ENCODE results near the gene PCDHGA12. TPM values are rescaled to one million over a fixed set of nuclear protein-coding genes. Genes with fewer than 3 reads are reported as not detected.
"Not testable (repeated sequence)": the region's sequence is repeated elsewhere in the genome, so short reads cannot be mapped to it uniquely, and the experiment has no call there.

Gene PCDHGA12
- total and polyA plus RNA-seq, 10 of the 15 experiments (the other 5 are each of a cell fraction or from before 2014, with no cell fraction given): 0.04 to 0.79 (median 0.36) TPM; not detected in 2

- in situ Hi-C loops (cut with MboI); H3K4me3 ChIP-seq; DNase-seq (ENCODE audit: low read depth, low spot score); H4K20me1 ChIP-seq (ENCODE audit: control insufficient read depth, insufficient read depth); H3K27ac ChIP-seq (ENCODE audit: control insufficient read depth, insufficient read depth); POLR2A ChIA-PET; H3K36me3 ChIP-seq (ENCODE audit: control insufficient read depth in 2 of 2, insufficient read depth in 2 of 2, low read length in 1 of 2); intact Hi-C loops (cut with micrococcal nuclease; ENCODE audit: unreplicated experiment); H3K9ac ChIP-seq (ENCODE audit: control insufficient read depth, insufficient read depth, low read length); H3K4me1 ChIP-seq (ENCODE audit: control insufficient read depth, insufficient read depth, low read length); FAIRE-seq; H3K27me3 ChIP-seq (replicated peaks in 1 of 2; ENCODE audit: control insufficient read depth in 2 of 2, insufficient read depth in 2 of 2, low read length in 1 of 2); BruUV-seq (replicated peaks); H2AFZ ChIP-seq (ENCODE audit: control insufficient read depth, low read depth, low read length); H3K79me2 ChIP-seq (ENCODE audit: control insufficient read depth, insufficient read depth, low read length): not testable (repeated sequence)
- SMC1A ChIA-PET (ENCODE audit: uncharacterized antibody, unreplicated experiment): interaction anchor here (1.6 kb wide), 1 partner anchor 150 kb away, joined by 4 read pairs; no protein-coding TSS in a partner anchor
- H3K4me2 ChIP-seq (ENCODE audit: control insufficient read depth, insufficient read depth): 0 out of 2 replicates have a peak within 1 kb of the TSS, but pooled peaks have one; percentile 9
- CTCF ChIA-PET: interaction anchor here (1.1 to 3.7 kb wide), 6 partner anchors 11 to 156 kb away, joined by 3 to 20 read pairs (median 8); partner anchors contain the start of genes PCDHGA12, PCDHGB3 and PCDHGC3
- peaks cover 13% of the 10 kb centered on the region; the same call in 2 of the 3 replicates for H3K9me3 ChIP-seq (replicated peaks; ENCODE audit: control insufficient read depth, insufficient read depth, low read length)
- WGBS (ENCODE audit: insufficient coverage, insufficient replicate concordance, low lambda C conversion rate, missing lambda C conversion rate): 81% methylated on average over 43 of the region's 51 CpGs
- RAD21 ChIA-PET (ENCODE audit: unreplicated experiment): interaction anchor here (1.0 kb wide), 1 partner anchor 156 kb away, joined by 4 read pairs; no protein-coding TSS in a partner anchor
- peak; percentile 69 for ATAC-seq
- TF ChIP-seq, protein P1, sequence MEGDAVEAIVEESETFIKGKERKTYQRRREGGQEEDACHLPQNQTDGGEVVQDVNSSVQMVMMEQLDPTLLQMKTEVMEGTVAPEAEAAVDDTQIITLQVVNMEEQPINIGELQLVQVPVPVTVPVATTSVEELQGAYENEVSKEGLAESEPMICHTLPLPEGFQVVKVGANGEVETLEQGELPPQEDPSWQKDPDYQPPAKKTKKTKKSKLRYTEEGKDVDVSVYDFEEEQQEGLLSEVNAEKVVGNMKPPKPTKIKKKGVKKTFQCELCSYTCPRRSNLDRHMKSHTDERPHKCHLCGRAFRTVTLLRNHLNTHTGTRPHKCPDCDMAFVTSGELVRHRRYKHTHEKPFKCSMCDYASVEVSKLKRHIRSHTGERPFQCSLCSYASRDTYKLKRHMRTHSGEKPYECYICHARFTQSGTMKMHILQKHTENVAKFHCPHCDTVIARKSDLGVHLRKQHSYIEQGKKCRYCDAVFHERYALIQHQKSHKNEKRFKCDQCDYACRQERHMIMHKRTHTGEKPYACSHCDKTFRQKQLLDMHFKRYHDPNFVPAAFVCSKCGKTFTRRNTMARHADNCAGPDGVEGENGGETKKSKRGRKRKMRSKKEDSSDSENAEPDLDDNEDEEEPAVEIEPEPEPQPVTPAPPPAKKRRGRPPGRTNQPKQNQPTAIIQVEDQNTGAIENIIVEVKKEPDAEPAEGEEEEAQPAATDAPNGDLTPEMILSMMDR (IDR thresholded peaks at IDR 0.05 in 2 of 3, conservative IDR thresholded peaks at IDR 0.05 in 1 of 3; ENCODE audit: control insufficient read depth in 2 of 3, extremely low read depth in 1 of 3, insufficient read depth in 1 of 3, low read depth in 3 of 3, low read length in 3 of 3): peak; percentile 56 to 57 (median 56); a peak in 5 of 6 replicates
- TF ChIP-seq CREM (IDR thresholded peaks at IDR 0.05; ENCODE audit: low read depth) (peak; percentile 41; the same call in 1 of the 2 replicates), CREB1 (IDR thresholded peaks at IDR 0.05; ENCODE audit: low read depth) (0 out of 2 replicates have a peak, but pooled peaks have one; percentile 35), CBX5 (IDR thresholded peaks at IDR 0.05; ENCODE audit: low read depth) (0 out of 2 replicates have a peak, but pooled peaks have one; percentile 64), RAD21 (IDR thresholded peaks at IDR 0.05; ENCODE audit: insufficient read depth, low read depth, low read length) (peak; percentile 54)
Measured at GRCh38 chr5:141407790-141408505, 22.4 kb upstream of the PCDHGA12 start, which contains the start of gene PCDHGB6. Gene PCDHGB6, plus strand, starts transcription at chr5:141408021. Its CDS starts 182 bp downstream, at chr5:141408203.

All from GM12878 (cell line).